Glutamatergic neuron (in vitro differentiated cells): Measurements from ENCODE around the gene ARFGAP3. TPM values are rescaled to one million over a fixed set of nuclear protein-coding genes. Genes with fewer than 3 reads are reported as not detected.

Experiments
- DNase-seq: peaks from one replicate; pipeline ENCODE4 v3.0.0; 2022
- H3K27ac Mint-ChIP-seq: one replicate; pipeline ENCODE4 v1.8.0; 2020; ENCODE audit warnings: mild to moderate bottlenecking, mixed read lengths, inconsistent platforms; ENCODE audit not compliant: unreplicated experiment
- H3K27me3 Mint-ChIP-seq: one replicate; pipeline ENCODE4 v1.8.0; 2020; ENCODE audit warnings: mild to moderate bottlenecking, moderate library complexity, mixed read lengths, inconsistent platforms; ENCODE audit not compliant: unreplicated experiment
- H3K36me3 Mint-ChIP-seq: one replicate; pipeline ENCODE4 v1.8.0; 2020; ENCODE audit warnings: mild to moderate bottlenecking, mixed read lengths, inconsistent platforms; ENCODE audit not compliant: unreplicated experiment
- H3K4me1 Mint-ChIP-seq: one replicate; pipeline ENCODE4 v1.8.0; 2020; ENCODE audit warnings: mild to moderate bottlenecking, low read depth, mixed read lengths, inconsistent platforms; ENCODE audit not compliant: unreplicated experiment
- H3K4me3 Mint-ChIP-seq: one replicate; pipeline ENCODE4 v1.8.0; 2020; ENCODE audit warnings: mild to moderate bottlenecking, mixed read lengths, inconsistent platforms; ENCODE audit not compliant: unreplicated experiment
- H3K9me3 Mint-ChIP-seq: one replicate; pipeline ENCODE4 v1.8.0; 2020; ENCODE audit warnings: mild to moderate bottlenecking, moderate library complexity, mixed read lengths, inconsistent platforms; ENCODE audit not compliant: unreplicated experiment
- total RNA-seq: library from RNA; stranded (reverse); fragmentation: NEBNext Ultra II Directional; extraction: Animal tissue kit (Norgen Biotek cat#: 25700); gene quantifications from one replicate; pipeline ENCODE4 v1.2.1, GENCODE V29; 2021; ENCODE audit not compliant: unreplicated experiment
- TF ChIP-seq, protein P1 (sequence below): fragments of 200-600 bp; sonication (generic); IDR thresholded peaks from one replicate; pipeline ENCODE4 v1.5.0; 2021; ENCODE audit not compliant: partially characterized antibody, unreplicated experiment

Gene ARFGAP3
- total RNA-seq, 1 donor from 2014 or later, result 18.4 TPM

DNA sequence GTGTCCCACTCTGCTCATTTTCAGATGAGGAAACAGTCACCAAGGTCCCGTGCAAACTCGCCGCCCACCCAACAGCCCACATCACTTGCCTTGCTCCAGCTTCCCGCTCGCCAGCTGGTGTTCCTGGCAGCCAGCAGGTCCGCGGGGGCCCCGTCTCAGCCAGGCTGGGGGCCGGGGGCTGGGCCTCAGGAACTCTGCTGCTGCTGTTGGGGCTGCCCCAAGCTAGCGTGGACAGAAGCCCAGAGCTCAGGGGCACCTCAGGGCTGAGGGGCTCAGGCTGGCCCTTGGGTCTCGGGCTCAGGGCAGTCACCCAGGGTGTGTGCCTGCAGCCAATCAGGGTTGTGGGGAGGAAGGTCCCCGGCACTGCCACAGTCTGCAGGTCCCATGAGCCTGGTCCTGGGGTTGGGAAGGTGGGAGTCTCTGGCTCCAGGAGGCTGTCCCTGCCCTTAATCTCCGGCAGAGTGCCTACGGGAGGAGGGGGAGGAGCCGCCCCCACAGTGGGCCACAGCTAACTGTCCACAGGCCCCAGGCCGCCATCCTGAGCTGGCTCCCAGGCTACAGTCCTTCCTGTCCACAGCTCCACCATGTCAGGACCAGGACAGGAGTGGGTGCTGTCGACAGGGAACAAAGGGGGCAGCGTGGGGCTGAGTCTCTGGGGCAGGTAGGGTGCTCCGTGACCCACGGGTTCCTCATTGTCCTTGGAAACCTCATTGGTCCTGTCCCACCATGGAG lies 65.2 kb downstream of the ARFGAP3 start:
- no peak for DNase-seq
- Mint-ChIP-seq H3K4me3 (no peak overlapping the region), H3K27ac (no peak overlapping the region), H3K9me3 (peaks cover 7% of the 10 kb centered on the region), H3K4me1 (peaks cover 17% of the 10 kb centered on the region), H3K36me3 (no peaks in the 10 kb centered on the region), H3K27me3 (peaks cover 7% of the 10 kb centered on the region)
- TF ChIP-seq, protein P1, sequence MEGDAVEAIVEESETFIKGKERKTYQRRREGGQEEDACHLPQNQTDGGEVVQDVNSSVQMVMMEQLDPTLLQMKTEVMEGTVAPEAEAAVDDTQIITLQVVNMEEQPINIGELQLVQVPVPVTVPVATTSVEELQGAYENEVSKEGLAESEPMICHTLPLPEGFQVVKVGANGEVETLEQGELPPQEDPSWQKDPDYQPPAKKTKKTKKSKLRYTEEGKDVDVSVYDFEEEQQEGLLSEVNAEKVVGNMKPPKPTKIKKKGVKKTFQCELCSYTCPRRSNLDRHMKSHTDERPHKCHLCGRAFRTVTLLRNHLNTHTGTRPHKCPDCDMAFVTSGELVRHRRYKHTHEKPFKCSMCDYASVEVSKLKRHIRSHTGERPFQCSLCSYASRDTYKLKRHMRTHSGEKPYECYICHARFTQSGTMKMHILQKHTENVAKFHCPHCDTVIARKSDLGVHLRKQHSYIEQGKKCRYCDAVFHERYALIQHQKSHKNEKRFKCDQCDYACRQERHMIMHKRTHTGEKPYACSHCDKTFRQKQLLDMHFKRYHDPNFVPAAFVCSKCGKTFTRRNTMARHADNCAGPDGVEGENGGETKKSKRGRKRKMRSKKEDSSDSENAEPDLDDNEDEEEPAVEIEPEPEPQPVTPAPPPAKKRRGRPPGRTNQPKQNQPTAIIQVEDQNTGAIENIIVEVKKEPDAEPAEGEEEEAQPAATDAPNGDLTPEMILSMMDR, result no peak

DNA sequence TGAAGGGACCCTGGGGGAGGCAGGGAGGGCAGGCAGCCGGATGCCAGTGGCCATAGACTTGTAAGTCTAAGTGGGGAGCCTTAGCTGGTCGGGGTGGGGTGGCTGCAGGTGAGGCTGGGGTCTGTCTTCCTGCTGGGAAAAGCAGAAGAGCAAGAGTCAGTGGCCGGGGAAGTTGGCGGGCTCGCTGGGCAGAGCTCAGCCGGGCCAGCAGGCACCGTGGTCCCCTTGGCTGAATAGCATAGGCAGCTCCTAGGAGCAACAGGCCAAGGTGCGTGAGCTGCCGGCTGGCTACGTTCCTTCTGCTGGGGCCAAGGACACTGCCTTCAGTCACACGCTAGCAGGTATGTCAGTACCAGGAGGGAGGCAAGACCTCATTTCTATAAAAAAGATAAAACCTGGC lies 68.6 kb downstream of the ARFGAP3 start:
- TF ChIP-seq, protein P1, result no peak
- Mint-ChIP-seq H3K4me1 (peaks cover 3% of the 10 kb centered on the region), H3K27me3 (peaks cover 6% of the 10 kb centered on the region), H3K27ac (no peak overlapping the region), H3K9me3 (peaks cover 1% of the 10 kb centered on the region), H3K4me3 (no peak overlapping the region), H3K36me3 (no peaks in the 10 kb centered on the region)
- DNase-seq, result no peak

DNA sequence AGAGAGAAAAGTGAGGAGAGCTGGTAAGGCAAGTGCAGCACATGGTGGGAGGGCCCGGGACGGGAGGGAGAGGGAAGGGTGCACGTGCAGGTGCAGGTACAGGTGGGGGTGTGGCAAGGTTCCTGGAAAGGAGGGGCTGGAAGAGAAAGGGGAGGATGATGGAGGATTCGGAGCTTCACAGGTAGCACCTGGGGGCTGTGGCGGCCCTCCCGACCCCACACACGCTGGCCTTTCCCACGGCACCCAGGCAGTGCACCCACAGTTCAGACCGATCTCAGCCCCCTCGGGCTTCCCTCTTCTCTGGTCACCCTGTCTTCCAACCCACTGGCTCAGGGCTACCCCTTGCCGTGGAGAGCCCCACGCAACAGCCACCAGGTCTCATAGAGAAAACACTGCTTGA lies 69.1 kb downstream of the ARFGAP3 start:
- H3K27ac Mint-ChIP-seq, result no peak overlapping the region

DNA sequence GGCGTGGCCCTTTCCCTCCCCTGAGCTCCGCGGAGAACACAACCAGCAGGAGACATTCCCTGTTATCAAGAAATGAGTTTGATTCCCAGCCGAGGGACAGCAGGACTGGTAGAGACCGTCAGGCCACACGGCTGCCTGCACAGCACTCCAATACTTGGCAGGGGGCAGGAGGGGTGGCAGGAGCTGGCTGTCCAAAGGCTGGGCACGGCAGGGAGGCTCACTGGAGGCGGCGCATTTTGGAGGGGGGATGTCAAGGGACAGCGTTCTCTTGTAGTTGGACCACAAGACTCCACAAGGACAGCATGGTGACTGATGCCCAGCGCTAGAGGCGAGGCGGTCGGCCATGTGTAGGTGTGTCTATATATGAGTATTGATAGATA lies 69.7 kb downstream of the ARFGAP3 start:
- TF ChIP-seq, protein P1, result no peak
- H3K27ac Mint-ChIP-seq, result no peak overlapping the region
- H3K4me3 Mint-ChIP-seq, result no peak overlapping the region
- H3K9me3 Mint-ChIP-seq, result peaks cover 1% of the 10 kb centered on the region
- peaks cover 6% of the 10 kb centered on the region for H3K27me3 Mint-ChIP-seq
- no peaks in the 10 kb centered on the region for H3K36me3 Mint-ChIP-seq
- DNase-seq, result no peak
- peaks cover 3% of the 10 kb centered on the region for H3K4me1 Mint-ChIP-seq

More for the DNA sequence above, 69.1 kb downstream of the ARFGAP3 start:
- Mint-ChIP-seq H3K4me3 (no peak overlapping the region), H3K36me3 (no peaks in the 10 kb centered on the region), H3K9me3 (peaks cover 1% of the 10 kb centered on the region), H3K27me3 (peaks cover 6% of the 10 kb centered on the region), H3K4me1 (peaks cover 3% of the 10 kb centered on the region)
- TF ChIP-seq, protein P1, result no peak
- no peak for DNase-seq

DNA sequence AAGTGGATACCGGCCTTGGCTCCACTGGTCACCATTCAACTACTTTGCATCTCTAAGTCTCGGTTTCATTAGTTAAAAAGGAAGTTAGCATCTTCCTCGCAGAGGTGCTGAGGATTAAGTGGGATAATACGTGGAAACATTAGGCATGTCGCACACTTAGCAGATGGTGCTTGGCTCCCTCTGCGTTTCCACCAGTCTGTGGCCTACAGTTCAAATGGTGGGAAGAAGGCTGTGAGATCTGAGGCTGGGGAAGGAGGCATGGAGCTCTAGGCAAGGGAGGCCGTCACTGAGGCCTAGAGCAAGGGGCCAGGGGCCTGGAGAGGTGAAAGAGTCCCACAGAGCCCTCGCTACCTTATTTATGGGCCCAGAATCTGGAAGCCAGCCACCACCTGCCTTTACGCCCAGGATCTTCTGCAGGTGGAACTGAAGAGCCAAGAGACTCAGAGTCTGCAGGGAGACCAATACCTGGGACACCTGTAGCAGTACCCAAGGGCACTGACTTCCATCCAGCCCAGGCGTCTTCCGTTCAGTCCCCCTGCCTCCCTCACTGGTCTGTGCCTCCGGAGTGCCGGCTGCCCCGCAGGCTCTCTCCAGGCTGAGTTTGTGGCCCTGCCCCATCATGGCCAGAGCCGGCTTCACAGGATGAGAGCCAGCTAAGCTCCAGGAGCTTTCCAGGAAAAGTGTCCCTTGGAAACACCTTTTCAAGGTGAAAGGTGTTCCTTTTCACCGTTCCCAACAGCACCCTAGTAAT lies 70.3 kb downstream of the ARFGAP3 start:
- no peak overlapping the region for H3K4me3 Mint-ChIP-seq
- DNase-seq, result no peak
- H3K36me3 Mint-ChIP-seq, result no peaks in the 10 kb centered on the region
- H3K9me3 Mint-ChIP-seq, result peaks cover 1% of the 10 kb centered on the region
- no peak overlapping the region for H3K27ac Mint-ChIP-seq
- TF ChIP-seq, protein P1, result no peak
- peaks cover 6% of the 10 kb centered on the region for H3K27me3 Mint-ChIP-seq
- peaks cover 3% of the 10 kb centered on the region for H3K4me1 Mint-ChIP-seq
